Measurements from ENCODE around the gene INTS11. TPM values are rescaled to one million over a fixed set of nuclear protein-coding genes. Genes with fewer than 3 reads are reported as not detected.

INTS11 gene
- total RNA-seq, 2 donors from 2014 or later = 80.6 to 94.2 TPM

GRCh38 chr1:1346501-1346890 lies 22.0 kb upstream of the INTS11 start:
- DNase-seq = no peak
- ATAC-seq = no peak
- intact Hi-C loops (cut with DNase I, micrococcal nuclease) = no loop called here

GRCh38 chr1:1345860-1346500 lies 21.5 kb upstream of the INTS11 start:
- DNase-seq (no peak), ATAC-seq (no peak)
- intact Hi-C loops (cut with DNase I, micrococcal nuclease) = no loop called here

- no peak for ATAC-seq
- DNase-seq = no peak
- intact Hi-C loops (cut with DNase I, micrococcal nuclease) = no loop called here
These were observed 20.9 kb upstream of the INTS11 start for GRCh38 chr1:1345384-1345783.

GRCh38 chr1:1344655-1345361 lies 20.3 kb upstream of the INTS11 start:
- DNase-seq = peak in 1 of 2 donors; percentile 69
- peak; percentile 27 for ATAC-seq
- intact Hi-C loops (cut with DNase I, micrococcal nuclease) = no loop called here

GRCh38 chr1:1343811-1344421 lies 19.5 kb upstream of the INTS11 start:
- intact Hi-C loops (cut with DNase I, micrococcal nuclease) = no loop called here
- ATAC-seq (no peak), DNase-seq (no peak)

GRCh38 chr1:1342584-1343115 lies 18.2 kb upstream of the INTS11 start:
- intact Hi-C loops (cut with DNase I, micrococcal nuclease) = no loop called here
- no peak for DNase-seq
- no peak for ATAC-seq

- no peak for DNase-seq
- no peak for ATAC-seq
- intact Hi-C loops (cut with DNase I, micrococcal nuclease) = no loop called here
These were observed 17.7 kb upstream of the INTS11 start for GRCh38 chr1:1342061-1342562.

DNA sequence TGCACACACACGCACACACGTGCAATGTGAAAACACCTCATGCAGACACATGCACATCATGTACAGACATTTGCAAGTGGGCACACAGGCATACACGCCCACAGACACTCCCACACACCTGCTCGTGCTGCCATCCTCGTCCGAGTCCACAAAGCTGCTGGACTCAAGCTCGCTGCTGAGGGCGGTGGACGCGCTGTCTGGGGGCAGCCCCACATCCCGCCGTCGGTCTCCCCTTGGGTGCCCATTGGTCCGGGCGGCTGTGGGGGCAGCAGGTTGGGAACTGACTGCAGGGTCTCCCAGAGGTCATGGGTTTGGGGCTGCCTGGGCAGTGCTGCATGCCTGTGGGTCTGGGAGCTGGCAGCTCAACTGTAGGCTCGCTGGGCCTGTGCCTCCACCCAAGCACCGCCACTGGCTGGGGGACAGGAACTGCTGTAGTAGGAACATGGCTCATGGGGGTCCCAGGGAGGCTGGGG lies 17.1 kb upstream of the INTS11 start:
- ATAC-seq (no peak), DNase-seq (no peak)
- intact Hi-C loops (cut with DNase I, micrococcal nuclease) = no loop called here

GRCh38 chr1:1340791-1341548 lies 16.5 kb upstream of the INTS11 start:
- intact Hi-C loops (cut with DNase I, micrococcal nuclease) = no loop called here
- DNase-seq (no peak), ATAC-seq (no peak)

DNA sequence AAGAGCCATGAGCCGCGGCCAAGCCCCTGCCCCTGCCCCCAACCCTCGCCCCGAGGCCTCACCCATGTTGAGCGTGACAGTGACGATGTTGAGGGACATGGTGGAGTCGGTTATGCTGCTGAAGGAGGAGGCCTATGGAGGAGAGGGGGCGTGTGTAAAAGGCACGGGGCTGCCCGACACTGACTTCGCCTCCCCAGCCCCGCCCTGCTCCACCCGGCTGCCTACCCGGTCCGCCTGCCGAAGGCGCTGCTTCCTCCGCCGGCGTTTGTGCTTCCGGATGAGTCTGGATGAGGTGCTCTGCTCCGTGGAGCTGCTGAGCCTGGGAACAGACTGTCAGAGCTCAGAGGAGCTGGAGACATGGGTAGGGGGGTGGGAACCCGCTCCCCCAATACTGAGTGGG lies 15.7 kb upstream of the INTS11 start:
- no peak for DNase-seq
- ATAC-seq = no peak
- intact Hi-C loops (cut with DNase I, micrococcal nuclease) = no loop called here

DNA sequence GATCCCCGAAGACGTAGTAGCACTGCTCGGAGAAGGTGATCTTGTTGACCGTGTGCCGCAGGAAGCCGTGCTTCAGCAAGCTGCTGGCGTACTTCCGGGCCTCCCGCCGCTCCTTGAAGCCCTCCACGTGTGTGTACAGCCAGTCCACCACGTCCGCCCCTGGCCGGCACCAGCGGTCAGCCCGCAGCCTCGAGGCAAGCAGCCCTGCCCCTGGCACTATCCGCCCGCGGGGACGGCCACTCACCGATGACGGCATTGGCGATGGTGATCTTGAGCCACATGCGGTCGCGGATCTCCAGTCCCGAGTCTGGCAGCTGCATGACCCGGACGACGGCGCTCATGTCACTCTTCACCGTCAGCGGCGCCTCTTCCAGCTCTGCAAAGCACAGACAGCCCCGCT lies 13.8 kb upstream of the INTS11 start:
- ATAC-seq (no peak), DNase-seq (no peak)
- intact Hi-C loops (cut with DNase I, micrococcal nuclease) = no loop called here

DNA sequence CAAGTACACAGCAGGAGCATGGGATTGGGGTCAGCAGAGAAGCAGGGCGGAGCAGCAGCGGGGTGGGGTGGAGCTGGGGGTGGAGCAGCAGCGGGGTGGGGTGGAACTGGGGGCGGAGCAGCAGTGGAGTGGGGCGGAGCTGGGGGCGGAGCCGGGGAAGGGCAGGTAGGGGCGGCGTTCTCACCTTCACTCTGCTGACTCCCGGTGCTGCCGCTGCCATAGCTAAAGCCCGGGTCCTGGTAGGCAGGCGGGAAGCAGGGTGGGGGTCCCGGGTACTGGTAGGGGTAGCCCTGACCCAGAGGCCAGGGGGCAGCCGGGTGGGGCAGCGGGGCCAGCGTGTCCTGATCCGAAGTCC lies 13.3 kb upstream of the INTS11 start:
- DNase-seq (peak in 1 of 2 donors; percentile 73), ATAC-seq (peak; percentile 78)
- intact Hi-C loops (cut with DNase I, micrococcal nuclease) = no loop called here

DNA sequence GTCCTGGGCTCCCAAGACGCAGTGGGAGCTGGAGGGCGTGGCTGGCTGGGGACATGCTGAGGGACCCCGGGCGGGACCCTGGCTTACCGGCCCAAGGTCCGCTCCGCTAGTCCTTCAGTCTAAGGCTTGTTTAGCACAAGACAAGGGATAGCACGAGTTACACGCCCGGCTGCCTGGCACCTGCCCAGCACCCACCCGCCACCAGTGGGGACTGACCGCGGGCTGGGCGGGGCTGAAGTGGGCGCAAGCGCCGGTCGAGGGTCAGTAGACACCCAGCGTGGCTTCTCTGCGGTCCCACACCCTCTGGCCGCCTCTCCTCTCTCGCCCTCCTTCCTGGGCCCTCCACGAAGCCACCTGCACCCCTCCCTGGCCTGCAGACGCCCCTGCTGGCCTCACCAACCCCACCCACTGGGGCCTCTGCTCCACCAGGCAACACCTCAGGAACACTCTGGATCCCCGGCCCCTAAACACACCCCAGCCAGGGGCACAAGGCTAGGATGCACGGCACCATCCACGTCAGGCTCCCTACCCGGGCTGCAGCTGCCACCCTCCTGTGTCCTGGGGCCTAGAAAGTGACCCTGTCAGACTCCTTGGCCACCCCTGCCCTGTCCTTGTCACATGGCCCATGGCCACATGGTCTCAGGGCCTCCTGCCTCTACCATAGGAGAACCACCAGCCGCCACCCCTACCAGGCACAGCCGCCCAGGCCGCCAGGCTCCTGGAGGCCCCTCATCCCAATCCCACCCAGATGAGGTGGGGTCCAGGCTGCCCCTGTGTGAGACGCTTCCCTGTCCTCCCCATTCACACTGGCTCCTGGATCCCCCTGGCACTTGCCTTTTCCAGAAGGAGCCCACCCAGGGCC lies 12.7 kb upstream of the INTS11 start:
- no peak for ATAC-seq
- no peak for DNase-seq
- intact Hi-C loops (cut with DNase I, micrococcal nuclease) = no loop called here

DNA sequence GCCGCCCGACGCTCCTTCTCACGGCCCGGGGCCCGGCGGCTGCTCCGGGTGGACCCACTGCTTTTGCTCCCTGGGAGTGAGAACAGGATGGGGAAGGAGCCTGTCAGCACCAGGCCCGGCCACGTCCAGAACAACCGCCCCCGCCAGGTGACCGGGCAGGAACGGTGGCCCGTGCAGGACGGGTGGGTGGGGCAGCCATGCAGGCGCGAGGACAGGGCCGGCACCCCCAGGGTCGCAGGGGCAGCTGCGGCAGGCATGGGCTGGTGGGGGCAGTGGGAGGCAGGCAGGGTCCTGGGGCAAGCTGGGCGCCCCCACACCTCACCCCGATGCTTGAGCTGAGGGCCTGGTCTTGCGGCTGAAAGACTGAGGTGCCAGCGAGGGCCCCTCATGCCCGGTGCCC lies 12.0 kb upstream of the INTS11 start:
- ATAC-seq (no peak), DNase-seq (no peak)
- intact Hi-C loops (cut with DNase I, micrococcal nuclease) = no loop called here

GRCh38 chr1:1335792-1336248 lies 11.4 kb upstream of the INTS11 start:
- no peak for DNase-seq
- intact Hi-C loops (cut with DNase I, micrococcal nuclease) = no loop called here
- no peak for ATAC-seq

DNA sequence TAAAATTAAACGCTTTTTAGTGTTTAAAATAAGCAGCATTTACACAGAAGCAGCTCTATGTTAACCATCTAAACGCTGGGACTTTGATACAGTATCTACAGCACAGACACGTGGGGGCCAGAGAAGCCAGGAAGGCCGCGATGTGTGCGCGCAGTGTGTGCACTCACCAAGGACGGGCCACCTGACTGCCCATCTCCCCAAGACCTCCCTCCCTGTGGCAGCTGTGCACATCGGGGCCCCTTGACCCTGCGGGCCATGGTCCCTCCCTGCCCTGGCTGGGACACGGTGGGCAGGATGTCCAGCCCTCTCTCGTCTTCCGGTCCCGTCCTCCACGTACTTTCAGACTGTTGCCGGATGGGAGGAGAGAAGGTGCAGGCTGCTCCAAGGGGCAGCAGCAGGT lies 10.8 kb upstream of the INTS11 start:
- ATAC-seq (no peak), DNase-seq (no peak)
- intact Hi-C loops (cut with DNase I, micrococcal nuclease) = no loop called here

GRCh38 chr1:1334835-1335234 lies 10.4 kb upstream of the INTS11 start:
- intact Hi-C loops (cut with DNase I, micrococcal nuclease) = no loop called here
- ATAC-seq (no peak), DNase-seq (no peak)

DNA sequence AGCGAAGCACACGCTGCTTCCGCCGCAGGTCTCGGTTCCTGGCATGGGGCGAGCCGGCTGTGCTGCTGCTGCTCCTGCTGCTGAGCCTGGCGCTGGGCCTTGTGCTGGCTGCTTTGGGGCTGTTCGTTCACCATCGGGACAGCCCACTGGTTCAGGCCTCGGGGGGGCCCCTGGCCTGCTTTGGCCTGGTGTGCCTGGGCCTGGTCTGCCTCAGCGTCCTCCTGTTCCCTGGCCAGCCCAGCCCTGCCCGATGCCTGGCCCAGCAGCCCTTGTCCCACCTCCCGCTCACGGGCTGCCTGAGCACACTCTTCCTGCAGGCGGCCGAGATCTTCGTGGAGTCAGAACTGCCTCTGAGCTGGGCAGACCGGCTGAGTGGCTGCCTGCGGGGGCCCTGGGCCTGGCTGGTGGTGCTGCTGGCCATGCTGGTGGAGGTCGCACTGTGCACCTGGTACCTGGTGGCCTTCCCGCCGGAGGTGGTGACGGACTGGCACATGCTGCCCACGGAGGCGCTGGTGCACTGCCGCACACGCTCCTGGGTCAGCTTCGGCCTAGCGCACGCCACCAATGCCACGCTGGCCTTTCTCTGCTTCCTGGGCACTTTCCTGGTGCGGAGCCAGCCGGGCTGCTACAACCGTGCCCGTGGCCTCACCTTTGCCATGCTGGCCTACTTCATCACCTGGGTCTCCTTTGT lies 9.2 kb upstream of the INTS11 start:
- no peak for DNase-seq
- intact Hi-C loops (cut with DNase I, micrococcal nuclease) = no loop called here
- ATAC-seq = peak; percentile 8

Data from left colon (tissue), 2 donors.